ENCODE results near the gene SFTPA2. TPM values are rescaled to one million over a fixed set of nuclear protein-coding genes. Genes with fewer than 3 reads are reported as not detected.
A peak's percentile ranks its signal among the peaks of the same experiment; 100 is the strongest.
"Not testable (repeated sequence)": the region's sequence is repeated elsewhere in the genome, so short reads cannot be mapped to it uniquely, and the experiment has no call there.

Gene SFTPA2
- total RNA-seq, 1 donor from 2014 or later = not detected

DNA sequence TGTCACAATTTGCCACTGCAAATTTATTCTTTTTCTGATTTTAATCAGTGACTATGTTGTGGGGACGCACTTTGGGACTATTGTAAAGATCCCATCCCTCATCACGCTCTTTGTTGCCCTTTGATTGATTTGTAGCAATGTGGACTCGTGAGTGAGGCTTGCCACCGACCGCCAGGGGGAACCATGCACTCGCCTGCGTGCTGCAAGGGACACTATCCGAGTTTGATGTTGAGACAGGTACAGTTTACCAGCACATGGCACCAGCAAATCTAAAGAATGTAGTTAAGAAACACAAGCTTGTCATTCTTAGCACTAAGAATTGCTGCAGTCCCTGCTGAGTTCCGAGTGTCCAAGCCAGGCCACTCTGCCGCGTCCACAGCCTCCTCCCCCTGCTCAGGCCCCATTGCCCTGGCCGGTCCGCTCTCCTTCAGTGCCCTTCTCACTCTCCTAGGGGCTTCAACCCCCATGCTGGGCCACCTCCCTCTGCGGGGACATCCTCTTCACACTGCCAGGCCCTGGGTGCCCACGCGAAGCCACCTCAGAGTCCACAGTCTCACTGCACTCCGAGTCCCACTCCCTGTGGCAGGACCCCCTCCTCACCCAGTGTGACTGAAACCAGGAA is 2.0 kb upstream of the SFTPA2 start:
- TF ChIP-seq, protein P1, sequence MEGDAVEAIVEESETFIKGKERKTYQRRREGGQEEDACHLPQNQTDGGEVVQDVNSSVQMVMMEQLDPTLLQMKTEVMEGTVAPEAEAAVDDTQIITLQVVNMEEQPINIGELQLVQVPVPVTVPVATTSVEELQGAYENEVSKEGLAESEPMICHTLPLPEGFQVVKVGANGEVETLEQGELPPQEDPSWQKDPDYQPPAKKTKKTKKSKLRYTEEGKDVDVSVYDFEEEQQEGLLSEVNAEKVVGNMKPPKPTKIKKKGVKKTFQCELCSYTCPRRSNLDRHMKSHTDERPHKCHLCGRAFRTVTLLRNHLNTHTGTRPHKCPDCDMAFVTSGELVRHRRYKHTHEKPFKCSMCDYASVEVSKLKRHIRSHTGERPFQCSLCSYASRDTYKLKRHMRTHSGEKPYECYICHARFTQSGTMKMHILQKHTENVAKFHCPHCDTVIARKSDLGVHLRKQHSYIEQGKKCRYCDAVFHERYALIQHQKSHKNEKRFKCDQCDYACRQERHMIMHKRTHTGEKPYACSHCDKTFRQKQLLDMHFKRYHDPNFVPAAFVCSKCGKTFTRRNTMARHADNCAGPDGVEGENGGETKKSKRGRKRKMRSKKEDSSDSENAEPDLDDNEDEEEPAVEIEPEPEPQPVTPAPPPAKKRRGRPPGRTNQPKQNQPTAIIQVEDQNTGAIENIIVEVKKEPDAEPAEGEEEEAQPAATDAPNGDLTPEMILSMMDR (IDR thresholded peaks at IDR 0.05) = peak; percentile 89
- Mint-ChIP-seq H3K4me1 (ENCODE audit: unreplicated experiment) (no peaks in the 10 kb centered on the region), H3K4me3 (ENCODE audit: unreplicated experiment) (no peak overlapping the region), H3K27ac (ENCODE audit: unreplicated experiment) (no peak overlapping the region), H3K9me3 (ENCODE audit: unreplicated experiment) (peaks cover 4% of the 10 kb centered on the region), H3K27me3 (ENCODE audit: unreplicated experiment) (peaks cover 41% of the 10 kb centered on the region), H3K36me3 (ENCODE audit: unreplicated experiment) (no peaks in the 10 kb centered on the region)
- no peak for DNase-seq (ENCODE audit: extremely low spot score, unreplicated experiment)

DNA sequence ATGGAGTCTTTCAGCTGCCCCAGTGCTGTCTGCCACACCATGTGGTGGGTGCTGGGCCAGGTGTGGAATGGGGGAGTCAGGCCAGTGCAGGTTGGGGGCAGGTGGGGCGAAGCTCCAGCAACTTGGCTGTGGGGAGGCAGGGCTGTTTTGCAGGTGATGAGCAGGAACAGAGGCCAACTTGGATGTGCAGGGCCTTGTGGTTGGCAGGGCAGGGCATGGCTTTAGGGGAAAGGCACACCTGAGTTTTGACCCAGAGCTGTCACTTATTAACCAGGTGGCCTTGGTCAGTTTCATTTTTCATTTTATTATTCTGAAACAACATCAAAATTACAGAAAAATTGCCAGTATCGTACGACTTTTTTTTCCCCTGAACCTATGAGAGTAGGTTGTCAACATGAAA is 1.1 kb upstream of the SFTPA2 start:
- Mint-ChIP-seq H3K27me3 (ENCODE audit: unreplicated experiment) (peaks cover 34% of the 10 kb centered on the region), H3K4me3 (ENCODE audit: unreplicated experiment) (no peak overlapping the region), H3K9me3 (ENCODE audit: unreplicated experiment) (no peaks in the 10 kb centered on the region), H3K36me3 (ENCODE audit: unreplicated experiment) (no peaks in the 10 kb centered on the region), H3K27ac (ENCODE audit: unreplicated experiment) (no peak overlapping the region), H3K4me1 (ENCODE audit: unreplicated experiment) (no peaks in the 10 kb centered on the region)
- no peak for DNase-seq (ENCODE audit: extremely low spot score, unreplicated experiment)
- TF ChIP-seq, protein P1 (IDR thresholded peaks at IDR 0.05) = no peak

DNA sequence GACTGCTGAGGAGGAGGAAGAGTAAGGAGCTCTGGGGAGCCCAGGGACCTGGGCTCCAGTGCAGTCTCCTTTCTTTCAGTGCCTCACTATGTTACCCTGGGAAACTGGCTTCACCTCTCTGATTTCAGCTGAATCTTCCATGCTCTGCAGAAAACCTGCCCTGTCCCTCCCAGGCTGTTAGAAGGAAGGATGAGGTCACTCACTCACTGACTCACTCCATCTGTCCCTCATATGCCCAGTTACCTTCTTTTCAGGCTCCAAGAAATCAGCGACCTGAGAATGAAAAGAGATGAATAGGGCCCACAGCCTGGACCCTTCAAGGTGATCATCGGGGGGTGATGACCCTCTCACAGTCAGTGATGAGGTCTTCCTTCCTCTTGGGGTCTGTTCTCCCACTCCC is 481 bp downstream of the SFTPA2 start:
- no peaks in the 10 kb centered on the region for H3K9me3 Mint-ChIP-seq (ENCODE audit: unreplicated experiment)
- TF ChIP-seq, protein P1 (IDR thresholded peaks at IDR 0.05) = no peak
- no peak overlapping the region for H3K27ac Mint-ChIP-seq (ENCODE audit: unreplicated experiment)
- DNase-seq (ENCODE audit: extremely low spot score, unreplicated experiment) = no peak
- no peaks in the 10 kb centered on the region for H3K36me3 Mint-ChIP-seq (ENCODE audit: unreplicated experiment)
- H3K27me3 Mint-ChIP-seq (ENCODE audit: unreplicated experiment) = peaks cover 42% of the 10 kb centered on the region
- H3K4me3 Mint-ChIP-seq (ENCODE audit: unreplicated experiment) = no peak overlapping the region
- H3K4me1 Mint-ChIP-seq (ENCODE audit: unreplicated experiment) = no peaks in the 10 kb centered on the region

DNA sequence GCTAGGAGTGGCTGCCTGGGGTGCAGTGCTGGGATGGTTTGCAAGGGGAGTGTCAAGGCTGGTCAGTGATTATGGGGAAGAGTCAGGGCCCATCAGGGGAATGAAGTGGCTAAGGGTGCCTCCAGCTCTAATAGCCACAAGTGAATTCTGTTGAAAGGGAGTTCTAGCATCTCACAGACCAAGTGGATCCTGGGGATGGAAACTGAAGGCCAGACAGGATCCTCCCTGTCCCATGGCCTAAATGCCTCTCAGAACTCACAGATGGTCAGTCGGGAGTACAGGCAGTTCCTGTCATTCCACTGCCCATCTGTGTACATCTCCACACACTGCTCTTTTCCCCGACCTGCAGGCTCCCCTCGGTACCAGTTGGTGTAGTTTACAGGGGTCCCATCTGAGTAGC is 3.2 kb downstream of the SFTPA2 start:
- not testable (repeated sequence) for H3K9me3 Mint-ChIP-seq (ENCODE audit: unreplicated experiment); DNase-seq (ENCODE audit: extremely low spot score, unreplicated experiment); H3K27ac Mint-ChIP-seq (ENCODE audit: unreplicated experiment); H3K4me1 Mint-ChIP-seq (ENCODE audit: unreplicated experiment); H3K4me3 Mint-ChIP-seq (ENCODE audit: unreplicated experiment); H3K36me3 Mint-ChIP-seq (ENCODE audit: unreplicated experiment)
- peaks cover 37% of the 10 kb centered on the region for H3K27me3 Mint-ChIP-seq (ENCODE audit: unreplicated experiment)

DNA sequence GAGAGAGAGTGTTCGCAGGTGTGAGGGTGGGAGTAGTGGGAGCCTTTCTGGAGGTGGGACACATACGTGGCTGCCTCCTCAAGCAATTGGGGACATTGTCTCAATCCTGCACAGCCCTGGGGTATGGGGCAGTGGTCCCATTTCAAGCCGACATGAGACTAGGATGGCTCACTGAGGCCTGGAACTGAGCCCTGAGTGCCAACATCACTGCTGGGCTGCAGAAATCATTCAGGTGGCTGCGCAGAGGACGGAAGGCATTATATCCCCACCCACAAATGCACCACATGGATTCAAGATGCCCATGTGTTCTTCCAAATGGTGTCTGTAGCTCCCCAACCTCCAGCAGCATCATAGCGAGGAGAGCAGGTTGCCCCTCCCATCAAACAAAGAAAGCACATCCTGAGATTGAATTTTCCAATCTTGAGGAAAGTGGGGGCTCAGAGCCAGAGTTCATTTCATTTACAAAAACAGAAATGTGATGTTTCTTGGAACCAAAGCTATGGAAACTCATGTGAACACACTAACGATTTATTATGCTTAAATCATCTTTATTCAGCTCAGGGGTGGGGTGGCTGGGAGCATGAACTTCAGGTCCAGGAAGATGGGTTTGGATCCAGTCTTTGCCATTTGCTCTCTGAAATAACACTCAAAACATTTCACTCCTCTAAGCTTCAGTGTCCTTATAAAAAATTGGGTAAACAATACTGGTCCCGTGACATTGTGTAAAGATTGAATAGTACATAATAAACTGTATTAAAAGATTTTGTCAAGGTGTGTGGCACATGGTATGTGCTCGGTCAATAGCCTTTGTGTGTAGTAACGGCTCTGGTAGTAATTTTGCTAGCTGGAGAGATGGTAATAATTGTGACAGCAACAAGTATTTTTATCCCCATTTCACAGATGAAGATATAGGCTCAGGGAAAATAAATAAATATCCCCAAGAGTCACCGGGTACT is 4.6 kb downstream of the SFTPA2 start:
- no peaks in the 10 kb centered on the region for H3K9me3 Mint-ChIP-seq (ENCODE audit: unreplicated experiment)
- DNase-seq (ENCODE audit: extremely low spot score, unreplicated experiment) = no peak
- H3K36me3 Mint-ChIP-seq (ENCODE audit: unreplicated experiment) = no peaks in the 10 kb centered on the region
- H3K27ac Mint-ChIP-seq (ENCODE audit: unreplicated experiment) = no peak overlapping the region
- no peaks in the 10 kb centered on the region for H3K4me1 Mint-ChIP-seq (ENCODE audit: unreplicated experiment)
- H3K4me3 Mint-ChIP-seq (ENCODE audit: unreplicated experiment) = no peak overlapping the region
- H3K27me3 Mint-ChIP-seq (ENCODE audit: unreplicated experiment) = peaks cover 38% of the 10 kb centered on the region
- TF ChIP-seq, protein P1 (IDR thresholded peaks at IDR 0.05) = no peak
